GM12864 (cell line): Measurements from ENCODE around the gene SLC26A11.

Experiments used
- DNase-seq: peaks from one replicate; pipeline ENCODE4 v3.0.0-alpha.2; 2011; ENCODE audit warnings: low read depth
- H3K4me3 ChIP-seq: 2 replicates; pipeline ENCODE4 v1.5.1; 2011; ENCODE audit warnings: mild to moderate bottlenecking, low read depth, low read length, control low read depth
- TF ChIP-seq, protein P1 (sequence below): IDR thresholded peaks from 2 replicates; pipeline ENCODE4 v1.5.1; 2011; ENCODE audit warnings: low read depth, mild to moderate bottlenecking, moderate library complexity, low read length, control low read depth, inconsistent platforms; ENCODE audit errors: missing control alignments

SLC26A11 gene

DNA sequence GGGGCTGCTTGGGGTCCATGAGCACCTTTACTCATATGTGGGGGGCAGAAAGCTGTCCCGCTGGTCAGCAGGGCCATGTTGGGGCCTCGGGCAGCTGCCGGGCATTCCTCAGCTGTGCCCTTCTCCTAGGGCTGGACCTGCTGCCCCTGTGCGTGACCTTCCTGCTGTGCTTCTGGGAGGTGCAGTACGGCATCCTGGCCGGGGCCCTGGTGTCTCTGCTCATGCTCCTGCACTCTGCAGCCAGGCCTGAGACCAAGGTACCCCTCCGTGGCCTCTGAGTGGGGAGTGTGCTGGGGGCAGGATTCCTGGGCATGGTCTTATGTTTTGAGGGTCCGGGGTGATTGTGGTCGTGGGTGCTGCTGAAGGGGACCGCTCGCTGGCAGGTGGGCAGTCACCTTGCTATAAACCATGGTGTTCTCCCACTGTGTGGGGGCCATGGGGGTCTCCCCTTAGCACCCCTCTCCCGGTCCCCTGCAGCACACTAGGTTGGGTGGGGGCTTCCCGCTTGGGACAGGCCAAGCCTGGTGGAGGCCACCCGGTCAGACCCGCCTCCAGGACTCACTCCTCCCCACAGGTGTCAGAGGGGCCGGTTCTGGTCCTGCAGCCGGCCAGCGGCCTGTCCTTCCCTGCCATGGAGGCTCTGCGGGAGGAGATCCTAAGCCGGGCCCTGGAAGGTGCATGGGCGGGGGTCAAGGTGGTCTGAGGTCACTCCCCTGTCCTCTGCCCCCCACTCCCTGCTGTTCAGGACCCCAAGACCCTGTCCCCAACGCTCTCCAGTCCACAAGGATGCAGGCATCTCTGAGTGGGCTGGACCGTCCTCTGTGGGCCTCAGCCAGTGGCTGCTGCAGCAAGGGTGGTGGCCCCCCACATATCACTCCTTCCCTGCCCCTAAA lies 28.0 kb downstream of the SLC26A11 start:
- no peak for DNase-seq
- H3K4me3 ChIP-seq, result no peak overlapping the region
- TF ChIP-seq, protein P1, sequence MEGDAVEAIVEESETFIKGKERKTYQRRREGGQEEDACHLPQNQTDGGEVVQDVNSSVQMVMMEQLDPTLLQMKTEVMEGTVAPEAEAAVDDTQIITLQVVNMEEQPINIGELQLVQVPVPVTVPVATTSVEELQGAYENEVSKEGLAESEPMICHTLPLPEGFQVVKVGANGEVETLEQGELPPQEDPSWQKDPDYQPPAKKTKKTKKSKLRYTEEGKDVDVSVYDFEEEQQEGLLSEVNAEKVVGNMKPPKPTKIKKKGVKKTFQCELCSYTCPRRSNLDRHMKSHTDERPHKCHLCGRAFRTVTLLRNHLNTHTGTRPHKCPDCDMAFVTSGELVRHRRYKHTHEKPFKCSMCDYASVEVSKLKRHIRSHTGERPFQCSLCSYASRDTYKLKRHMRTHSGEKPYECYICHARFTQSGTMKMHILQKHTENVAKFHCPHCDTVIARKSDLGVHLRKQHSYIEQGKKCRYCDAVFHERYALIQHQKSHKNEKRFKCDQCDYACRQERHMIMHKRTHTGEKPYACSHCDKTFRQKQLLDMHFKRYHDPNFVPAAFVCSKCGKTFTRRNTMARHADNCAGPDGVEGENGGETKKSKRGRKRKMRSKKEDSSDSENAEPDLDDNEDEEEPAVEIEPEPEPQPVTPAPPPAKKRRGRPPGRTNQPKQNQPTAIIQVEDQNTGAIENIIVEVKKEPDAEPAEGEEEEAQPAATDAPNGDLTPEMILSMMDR, result no peak

GRCh38 chr17:80248894-80249710 lies 28.9 kb downstream of the SLC26A11 start:
- TF ChIP-seq, protein P1, result no peak
- no peak overlapping the region for H3K4me3 ChIP-seq
- no peak for DNase-seq

- TF ChIP-seq, protein P1, result no peak
- no peak overlapping the region for H3K4me3 ChIP-seq
- DNase-seq, result no peak
Measured at GRCh38 chr17:80251966-80252365, 31.7 kb downstream of the SLC26A11 start.

- TF ChIP-seq, protein P1, result peak; percentile 73
- no peak overlapping the region for H3K4me3 ChIP-seq
- no peak for DNase-seq
Measured at GRCh38 chr17:80252871-80253270, 32.6 kb downstream of the SLC26A11 start.

DNA sequence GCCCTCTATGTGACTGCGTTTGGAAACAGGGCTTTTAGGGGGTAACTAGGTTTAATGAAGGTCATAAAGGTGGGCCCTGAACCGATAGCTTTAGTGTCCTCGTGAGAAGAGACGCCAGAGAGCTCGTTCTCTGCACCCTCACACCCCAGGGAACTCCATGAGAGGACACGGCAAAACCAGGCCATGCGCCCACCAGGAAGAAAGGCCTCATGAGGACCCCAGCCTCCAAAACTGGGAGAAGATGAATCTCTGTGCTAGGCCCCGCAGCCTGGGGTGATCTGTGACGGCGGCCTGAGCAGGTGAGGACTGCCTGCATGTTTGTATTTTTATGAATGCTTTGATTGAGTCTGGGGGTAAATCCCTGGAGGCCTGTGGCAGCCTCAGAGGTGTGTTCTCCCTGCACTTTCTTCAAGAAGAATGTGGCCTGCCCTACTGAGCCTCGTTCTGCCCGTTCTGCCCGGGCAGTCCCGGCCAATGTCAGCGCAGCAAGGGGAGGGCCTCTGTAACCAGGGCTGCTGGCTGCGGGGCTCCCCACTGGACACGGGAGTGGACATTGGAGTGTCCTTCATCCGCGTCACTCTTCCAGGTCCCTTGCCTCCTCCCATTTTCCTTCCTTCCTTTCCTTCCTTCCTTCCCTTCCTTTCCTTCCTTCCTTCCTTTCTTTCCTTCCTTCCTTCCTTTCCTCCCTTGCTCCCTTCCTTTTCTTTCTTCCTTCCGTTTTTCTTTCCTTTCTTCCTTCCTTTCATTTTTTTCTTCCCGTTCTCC lies 33.6 kb downstream of the SLC26A11 start:
- TF ChIP-seq, protein P1, result no peak
- no peak overlapping the region for H3K4me3 ChIP-seq
- DNase-seq, result no peak

GRCh38 chr17:80254396-80255251 lies 34.4 kb downstream of the SLC26A11 start:
- DNase-seq, result peak; percentile 80
- H3K4me3 ChIP-seq, result no peak overlapping the region; the same call in 1 of the 2 replicates
- TF ChIP-seq, protein P1, result no peak
